ENCODE results near the gene MED26.

DNA sequence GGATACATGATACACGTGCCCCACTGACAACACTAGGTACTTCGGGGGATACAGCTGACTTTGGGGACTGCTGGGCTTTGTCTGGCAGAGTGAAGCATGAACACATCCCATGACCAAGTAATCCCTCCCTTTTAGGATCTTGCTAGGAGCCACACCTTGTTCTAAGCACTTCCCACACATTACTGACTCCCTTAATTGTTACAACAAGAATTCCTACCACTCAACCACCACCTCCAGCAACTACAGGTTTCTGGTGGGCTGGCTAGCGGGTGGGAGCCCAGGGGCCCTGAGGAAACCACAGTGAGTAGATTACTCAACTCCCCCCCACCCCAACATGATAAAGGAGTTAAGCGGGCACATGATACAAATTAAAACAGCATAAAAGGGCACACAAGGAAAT lies 48.6 kb downstream of the MED26 start:
- TF ChIP-seq, protein P1, sequence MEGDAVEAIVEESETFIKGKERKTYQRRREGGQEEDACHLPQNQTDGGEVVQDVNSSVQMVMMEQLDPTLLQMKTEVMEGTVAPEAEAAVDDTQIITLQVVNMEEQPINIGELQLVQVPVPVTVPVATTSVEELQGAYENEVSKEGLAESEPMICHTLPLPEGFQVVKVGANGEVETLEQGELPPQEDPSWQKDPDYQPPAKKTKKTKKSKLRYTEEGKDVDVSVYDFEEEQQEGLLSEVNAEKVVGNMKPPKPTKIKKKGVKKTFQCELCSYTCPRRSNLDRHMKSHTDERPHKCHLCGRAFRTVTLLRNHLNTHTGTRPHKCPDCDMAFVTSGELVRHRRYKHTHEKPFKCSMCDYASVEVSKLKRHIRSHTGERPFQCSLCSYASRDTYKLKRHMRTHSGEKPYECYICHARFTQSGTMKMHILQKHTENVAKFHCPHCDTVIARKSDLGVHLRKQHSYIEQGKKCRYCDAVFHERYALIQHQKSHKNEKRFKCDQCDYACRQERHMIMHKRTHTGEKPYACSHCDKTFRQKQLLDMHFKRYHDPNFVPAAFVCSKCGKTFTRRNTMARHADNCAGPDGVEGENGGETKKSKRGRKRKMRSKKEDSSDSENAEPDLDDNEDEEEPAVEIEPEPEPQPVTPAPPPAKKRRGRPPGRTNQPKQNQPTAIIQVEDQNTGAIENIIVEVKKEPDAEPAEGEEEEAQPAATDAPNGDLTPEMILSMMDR (IDR thresholded peaks at IDR 0.05; ENCODE audit: control extremely low read depth in 1 of 3, insufficient read depth in 1 of 3, low read depth in 1 of 3, low read length in 3 of 3): no peak
- TF ChIP-seq POLR2AphosphoS5 (IDR thresholded peaks at IDR 0.05; ENCODE audit: low read depth, low read length) (no peak), NRF1 (IDR thresholded peaks at IDR 0.05; ENCODE audit: low read depth, low read length) (no peak), ZNF274 (IDR thresholded peaks at IDR 0.05; ENCODE audit: borderline replicate concordance, extremely low read depth, low read length) (no peak), SP2 (IDR thresholded peaks at IDR 0.05; ENCODE audit: low read length) (no peak), EP300 (IDR thresholded peaks at IDR 0.05; ENCODE audit: borderline replicate concordance in 1 of 2, low read depth in 2 of 2, low read length in 2 of 2) (no peak), JUN (IDR thresholded peaks at IDR 0.05; ENCODE audit: low read depth, low read length) (no peak), BCL11A (IDR thresholded peaks at IDR 0.05; ENCODE audit: low read depth in 2 of 2, low read length in 2 of 2) (no peak), RAD21 (IDR thresholded peaks at IDR 0.05 in 1 of 2, conservative IDR thresholded peaks at IDR 0.05 in 1 of 2; ENCODE audit: low read depth in 2 of 2, low read length in 2 of 2) (no peak), EGR1 (IDR thresholded peaks at IDR 0.05; ENCODE audit: borderline replicate concordance, low read depth, low read length) (no peak), CHD1 (IDR thresholded peaks at IDR 0.05; ENCODE audit: low read depth, low read length) (no peak), SRF (IDR thresholded peaks at IDR 0.05; ENCODE audit: low read depth, low read length) (no peak), EZH2 (IDR thresholded peaks at IDR 0.05; ENCODE audit: low read depth, low read length, severe bottlenecking) (no peak)

All from H1 (cell line).